GM06990 (cell line): ENCODE measurements around the gene EPM2A.

ENCODE experiments used
- DNase-seq: peaks from one replicate; pipeline ENCODE4 v3.0.0-alpha.2; 2011; ENCODE audit not compliant: insufficient read length; ENCODE audit errors: extremely low read depth
- H3K27me3 ChIP-seq: replicated peaks from 2 replicates; pipeline ENCODE4 v1.6.0; 2011; ENCODE audit warnings: low read length; ENCODE audit not compliant: control insufficient read depth, insufficient read depth
- H3K36me3 ChIP-seq: 2 replicates; pipeline ENCODE4 v1.5.1; 2011; ENCODE audit warnings: low read length; ENCODE audit not compliant: control insufficient read depth, insufficient read depth
- H3K4me3 ChIP-seq: replicated peaks from 2 replicates; pipeline ENCODE4 v1.5.1; 2011; ENCODE audit warnings: low read depth, mild to moderate bottlenecking, control low read depth, low read length
- TF ChIP-seq, protein P1 (sequence below): IDR thresholded peaks from 2 replicates; pipeline ENCODE4 v1.5.1; 2011; ENCODE audit warnings: low read length, control low read depth, mild to moderate bottlenecking, inconsistent platforms; ENCODE audit not compliant: insufficient read depth, poor library complexity, severe bottlenecking

EPM2A gene

GRCh38 chr6:145735356-145736165 is at the start of gene EPM2A:
TSS of gene EPM2A (minus strand) at chr6:145735520. CDS start at chr6:145735498, 22 bp downstream.
- TF ChIP-seq, protein P1, sequence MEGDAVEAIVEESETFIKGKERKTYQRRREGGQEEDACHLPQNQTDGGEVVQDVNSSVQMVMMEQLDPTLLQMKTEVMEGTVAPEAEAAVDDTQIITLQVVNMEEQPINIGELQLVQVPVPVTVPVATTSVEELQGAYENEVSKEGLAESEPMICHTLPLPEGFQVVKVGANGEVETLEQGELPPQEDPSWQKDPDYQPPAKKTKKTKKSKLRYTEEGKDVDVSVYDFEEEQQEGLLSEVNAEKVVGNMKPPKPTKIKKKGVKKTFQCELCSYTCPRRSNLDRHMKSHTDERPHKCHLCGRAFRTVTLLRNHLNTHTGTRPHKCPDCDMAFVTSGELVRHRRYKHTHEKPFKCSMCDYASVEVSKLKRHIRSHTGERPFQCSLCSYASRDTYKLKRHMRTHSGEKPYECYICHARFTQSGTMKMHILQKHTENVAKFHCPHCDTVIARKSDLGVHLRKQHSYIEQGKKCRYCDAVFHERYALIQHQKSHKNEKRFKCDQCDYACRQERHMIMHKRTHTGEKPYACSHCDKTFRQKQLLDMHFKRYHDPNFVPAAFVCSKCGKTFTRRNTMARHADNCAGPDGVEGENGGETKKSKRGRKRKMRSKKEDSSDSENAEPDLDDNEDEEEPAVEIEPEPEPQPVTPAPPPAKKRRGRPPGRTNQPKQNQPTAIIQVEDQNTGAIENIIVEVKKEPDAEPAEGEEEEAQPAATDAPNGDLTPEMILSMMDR, result no peak
- Histone ChIP-seq H3K36me3 (no peaks in the 10 kb centered on the region), H3K27me3 (no peaks in the 10 kb centered on the region), H3K4me3 (peak within 1 kb of the TSS; percentile 88)
- DNase-seq, result peak; percentile 84

DNA sequence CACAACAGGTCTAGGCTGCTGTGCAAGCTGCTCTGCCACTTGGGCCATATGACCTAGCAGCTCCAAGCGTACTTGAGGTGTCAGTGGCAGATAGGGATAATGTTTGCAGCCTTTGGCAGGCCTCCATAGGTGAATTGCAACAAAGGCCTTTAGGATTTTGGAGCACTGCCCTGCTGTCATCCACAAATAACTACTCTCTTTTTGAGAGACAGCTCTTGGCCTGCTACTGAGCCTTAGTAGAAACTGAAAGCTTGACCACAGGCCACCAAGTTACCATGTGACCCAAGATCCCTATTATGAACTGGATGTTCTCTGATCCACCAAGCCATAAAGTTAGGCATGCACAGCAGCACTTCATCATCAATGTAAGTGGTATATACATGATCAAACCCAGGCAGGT is 49.4 kb upstream of the EPM2A start:
- H3K27me3 ChIP-seq, result no peaks in the 10 kb centered on the region
- DNase-seq, result no peak
- TF ChIP-seq, protein P1, result no peak
- H3K36me3 ChIP-seq, result no peaks in the 10 kb centered on the region; the same call in 1 of the 2 replicates
- no peak overlapping the region for H3K4me3 ChIP-seq

DNA sequence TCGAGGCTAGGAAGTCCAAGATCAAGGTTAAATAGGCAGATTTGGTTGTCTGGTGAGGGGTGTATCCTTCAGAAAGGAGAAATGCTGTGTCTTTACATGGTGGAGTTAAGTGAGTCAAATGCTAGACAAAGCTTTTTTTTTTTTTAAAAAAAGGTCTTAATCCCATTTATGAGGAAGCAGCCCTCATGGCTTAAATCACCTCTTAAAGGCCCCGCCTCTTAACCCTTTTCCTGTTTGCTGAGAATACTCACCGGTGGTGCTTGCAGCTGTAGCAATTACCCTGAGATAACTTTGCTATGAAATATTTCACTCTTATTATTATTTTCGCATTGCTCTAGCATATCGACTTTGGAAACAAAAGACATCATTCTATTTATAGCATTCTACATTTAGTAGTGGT is 48.5 kb upstream of the EPM2A start:
- Histone ChIP-seq H3K4me3 (no peak overlapping the region), H3K36me3 (no peaks in the 10 kb centered on the region; the same call in 1 of the 2 replicates)
- TF ChIP-seq, protein P1, result no peak

GRCh38 chr6:145772846-145773245 is 37.5 kb upstream of the EPM2A start:
- TF ChIP-seq, protein P1, result no peak
- Histone ChIP-seq H3K27me3 (no peaks in the 10 kb centered on the region), H3K4me3 (no peak overlapping the region), H3K36me3 (no peaks in the 10 kb centered on the region)
- DNase-seq, result no peak

More for the DNA sequence above, 48.5 kb upstream of the EPM2A start:
- DNase-seq, result no peak
- no peaks in the 10 kb centered on the region for H3K27me3 ChIP-seq

DNA sequence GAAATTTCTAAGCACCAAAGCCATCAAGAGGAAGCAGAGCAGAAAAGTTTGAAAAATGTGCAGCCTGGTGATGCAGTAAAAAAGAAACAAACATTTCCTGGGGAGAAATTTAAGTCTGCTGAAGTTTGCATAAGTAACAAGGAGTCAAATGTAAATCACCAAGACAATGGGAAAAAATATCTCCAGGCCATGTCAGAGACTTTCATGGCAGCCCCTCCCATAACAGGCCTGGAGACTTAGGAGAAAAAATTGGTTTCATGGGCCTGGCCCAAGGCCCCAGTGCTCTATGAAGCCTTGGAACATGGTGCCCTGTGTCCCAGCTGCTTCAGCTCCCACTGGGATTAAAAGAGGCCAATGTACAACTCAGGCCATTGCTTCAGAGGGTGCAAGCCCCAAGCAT is 30.1 kb upstream of the EPM2A start:
- H3K36me3 ChIP-seq, result no peaks in the 10 kb centered on the region
- TF ChIP-seq, protein P1, result no peak
- no peak for DNase-seq
- H3K4me3 ChIP-seq, result no peak overlapping the region
- H3K27me3 ChIP-seq, result no peaks in the 10 kb centered on the region

- DNase-seq, result no peak
- H3K4me3 ChIP-seq, result no peak overlapping the region
- TF ChIP-seq, protein P1, result no peak
- H3K27me3 ChIP-seq, result no peaks in the 10 kb centered on the region
- H3K36me3 ChIP-seq, result no peaks in the 10 kb centered on the region
Observed at GRCh38 chr6:145763742-145764141, 28.4 kb upstream of the EPM2A start.
